Neural cell (in vitro differentiated cells): Measurements from ENCODE around the gene OARD1. TPM values are rescaled to one million over a fixed set of nuclear protein-coding genes. Genes with fewer than 3 reads are reported as not detected.

Experiments used
- H2AFZ ChIP-seq: fragments of 200-600, 300-800 bp; sonication (generic), shearing (Covaris generic); 2 replicates; pipeline ENCODE4 v1.6.0; 2014; ENCODE audit warnings: low read depth, mild to moderate bottlenecking, antibody characterized with exemption, low read length, moderate library complexity
- H3F3A ChIP-seq: fragments of 200-600 bp; shearing (Covaris generic); 2 replicates; pipeline ENCODE4 v1.6.1; 2016; ENCODE audit warnings: mild to moderate bottlenecking, moderate library complexity, mixed read lengths, antibody characterized with exemption, low read length; ENCODE audit not compliant: insufficient read depth, poor library complexity, severe bottlenecking
- H3K27ac ChIP-seq: fragments of 200-600, 300-800 bp; sonication (generic), shearing (Covaris generic); 2 replicates; pipeline ENCODE4 v1.5.1; 2014; ENCODE audit warnings: mild to moderate bottlenecking, low read length, moderate library complexity
- H3K27me3 ChIP-seq: fragments of 300-800, 200-600 bp; sonication (generic), shearing (Covaris generic); 2 replicates; pipeline ENCODE4 v1.6.0; 2014; ENCODE audit warnings: mild to moderate bottlenecking, low read depth, low read length, moderate library complexity; ENCODE audit not compliant: insufficient read depth
- H3K36me3 ChIP-seq: fragments of 300-800, 200-600 bp; sonication (generic), shearing (Covaris generic); 2 replicates; pipeline ENCODE4 v1.5.1; 2014; ENCODE audit warnings: mild to moderate bottlenecking, antibody characterized with exemption, low read length, moderate library complexity; ENCODE audit not compliant: insufficient read depth
- H3K4me2 ChIP-seq: fragments of 300-800, 200-600 bp; sonication (generic), shearing (Covaris generic); 2 replicates; pipeline ENCODE4 v1.6.0; 2014; ENCODE audit warnings: mild to moderate bottlenecking, low read length
- H3K4me3 ChIP-seq: fragments of 300-800, 200-600 bp; sonication (generic), shearing (Covaris generic); 2 replicates; pipeline ENCODE4 v1.5.1; 2014; ENCODE audit warnings: mild to moderate bottlenecking, low read length, moderate library complexity
- H3K79me2 ChIP-seq: fragments of 200-600 bp; shearing (Covaris generic); replicated peaks from 2 replicates; pipeline ENCODE4 v1.6.0; 2014; ENCODE audit warnings: mild to moderate bottlenecking, low read length, moderate library complexity; ENCODE audit not compliant: insufficient read depth
- H3K9ac ChIP-seq: fragments of 300-800, 200-600 bp; sonication (generic), shearing (Covaris generic); 2 replicates; pipeline ENCODE4 v1.6.1; 2016; ENCODE audit warnings: mild to moderate bottlenecking, low read length, mixed read lengths
- H3K9me2 ChIP-seq: fragments of 200-600 bp; shearing (Covaris generic); 2 replicates; pipeline ENCODE4 v1.6.1; 2016; ENCODE audit warnings: mild to moderate bottlenecking, low read length, mixed read lengths; ENCODE audit not compliant: insufficient read depth
- H3K9me3 ChIP-seq: fragments of 200-600, 300-800 bp; sonication (generic), shearing (Covaris generic); 2 replicates; pipeline ENCODE4 v1.6.1; 2016; ENCODE audit warnings: mild to moderate bottlenecking, mixed run types, low read length, moderate library complexity, mixed read lengths
- H4K20me1 ChIP-seq: fragments of 200-600 bp; shearing (Covaris generic); 2 replicates; pipeline ENCODE4 v1.6.1; 2016; ENCODE audit warnings: mild to moderate bottlenecking, mixed run types; ENCODE audit not compliant: insufficient read depth
- EP300 ChIP-seq: fragments of 450-650 bp; conservative IDR thresholded peaks from 2 replicates; pipeline ENCODE4 v1.6.1; 2014; ENCODE audit warnings: antibody characterized with exemption, mild to moderate bottlenecking, moderate library complexity; ENCODE audit not compliant: poor library complexity, severe bottlenecking
- EZH2 ChIP-seq: fragments of 200-600, 300-800 bp; shearing (Covaris generic), sonication (generic); IDR thresholded peaks from 2 replicates; pipeline ENCODE4 v1.6.1; 2014; ENCODE audit warnings: antibody characterized with exemption, low read length, borderline replicate concordance, mild to moderate bottlenecking; ENCODE audit not compliant: insufficient read depth, poor library complexity, severe bottlenecking
- MXI1 ChIP-seq: fragments of 450-650 bp; conservative IDR thresholded peaks from 2 replicates; pipeline ENCODE4 v1.6.1; 2014; ENCODE audit warnings: antibody characterized with exemption, mild to moderate bottlenecking; ENCODE audit not compliant: poor library complexity, severe bottlenecking
- POLR2AphosphoS5 ChIP-seq: IDR thresholded peaks from 2 replicates; pipeline ENCODE4 v1.6.1; 2012
- RAD21 ChIP-seq: fragments of 450-650 bp; conservative IDR thresholded peaks from 2 replicates; pipeline ENCODE4 v1.6.1; 2014; ENCODE audit warnings: antibody characterized with exemption, mild to moderate bottlenecking, moderate library complexity
- SMC3 ChIP-seq: fragments of 450-650 bp; conservative IDR thresholded peaks from 2 replicates; pipeline ENCODE4 v1.6.1; 2014; ENCODE audit warnings: antibody characterized with exemption, mild to moderate bottlenecking, moderate library complexity; ENCODE audit not compliant: poor library complexity
- TAF1 ChIP-seq: IDR thresholded peaks from 2 replicates; pipeline ENCODE4 v1.6.1; 2012; ENCODE audit warnings: low read depth
- polyA plus RNA-seq: library from polyadenylated mRNA; depleted of rRNA; stranded (reverse); fragments of >200 nt; gene quantifications from 2 replicates; pipeline ENCODE4 v1.2.3, GENCODE V29; 2014
- TF ChIP-seq, protein P1 (sequence below): fragments of 450-650 bp; IDR thresholded peaks from 2 replicates; pipeline ENCODE4 v1.5.1; 2014; ENCODE audit warnings: antibody characterized with exemption, mild to moderate bottlenecking, moderate library complexity; ENCODE audit not compliant: poor library complexity, severe bottlenecking
- TF ChIP-seq, protein P2 (sequence below): IDR thresholded peaks from 2 replicates; pipeline ENCODE4 v1.6.1; 2012; ENCODE audit warnings: borderline replicate concordance

OARD1 gene
- polyA plus RNA-seq, 1 donor from 2014 or later: 38.7 TPM

DNA sequence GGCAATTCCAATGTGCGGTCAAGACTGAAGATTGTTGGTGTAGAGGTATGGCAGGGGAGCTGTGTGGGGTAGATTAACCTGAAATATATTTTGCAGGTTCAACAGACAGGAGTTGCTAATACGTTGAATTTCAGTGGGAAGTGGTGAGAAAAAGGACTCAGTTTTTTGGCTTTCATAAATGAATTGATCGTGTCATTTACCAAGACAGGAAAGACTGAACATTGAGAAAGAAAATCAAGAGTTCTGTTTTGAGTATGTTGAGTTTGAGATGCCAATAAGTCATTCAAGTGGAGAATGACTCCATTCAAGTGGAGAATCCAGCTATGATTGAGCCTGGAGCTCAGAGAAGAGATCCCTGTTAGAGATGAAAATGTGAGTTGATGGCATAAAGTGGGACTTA lies 31.7 kb upstream of the OARD1 start:
- H3K9me2 ChIP-seq: no peaks in the 10 kb centered on the region
- H3K27me3 ChIP-seq: no peaks in the 10 kb centered on the region
- no peaks in the 10 kb centered on the region for H4K20me1 ChIP-seq
- H3K4me2 ChIP-seq: no peak overlapping the region
- no peak overlapping the region for H2AFZ ChIP-seq
- H3K9ac ChIP-seq: no peak overlapping the region
- no peaks in the 10 kb centered on the region for H3F3A ChIP-seq
- H3K27ac ChIP-seq: no peak overlapping the region
- H3K79me2 ChIP-seq: no peaks in the 10 kb centered on the region
- no peaks in the 10 kb centered on the region for H3K9me3 ChIP-seq
- no peaks in the 10 kb centered on the region for H3K36me3 ChIP-seq
- TF ChIP-seq, protein P1, sequence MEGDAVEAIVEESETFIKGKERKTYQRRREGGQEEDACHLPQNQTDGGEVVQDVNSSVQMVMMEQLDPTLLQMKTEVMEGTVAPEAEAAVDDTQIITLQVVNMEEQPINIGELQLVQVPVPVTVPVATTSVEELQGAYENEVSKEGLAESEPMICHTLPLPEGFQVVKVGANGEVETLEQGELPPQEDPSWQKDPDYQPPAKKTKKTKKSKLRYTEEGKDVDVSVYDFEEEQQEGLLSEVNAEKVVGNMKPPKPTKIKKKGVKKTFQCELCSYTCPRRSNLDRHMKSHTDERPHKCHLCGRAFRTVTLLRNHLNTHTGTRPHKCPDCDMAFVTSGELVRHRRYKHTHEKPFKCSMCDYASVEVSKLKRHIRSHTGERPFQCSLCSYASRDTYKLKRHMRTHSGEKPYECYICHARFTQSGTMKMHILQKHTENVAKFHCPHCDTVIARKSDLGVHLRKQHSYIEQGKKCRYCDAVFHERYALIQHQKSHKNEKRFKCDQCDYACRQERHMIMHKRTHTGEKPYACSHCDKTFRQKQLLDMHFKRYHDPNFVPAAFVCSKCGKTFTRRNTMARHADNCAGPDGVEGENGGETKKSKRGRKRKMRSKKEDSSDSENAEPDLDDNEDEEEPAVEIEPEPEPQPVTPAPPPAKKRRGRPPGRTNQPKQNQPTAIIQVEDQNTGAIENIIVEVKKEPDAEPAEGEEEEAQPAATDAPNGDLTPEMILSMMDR: no peak
- no peak for TF ChIP-seq POLR2AphosphoS5
- H3K4me3 ChIP-seq: no peak overlapping the region

DNA sequence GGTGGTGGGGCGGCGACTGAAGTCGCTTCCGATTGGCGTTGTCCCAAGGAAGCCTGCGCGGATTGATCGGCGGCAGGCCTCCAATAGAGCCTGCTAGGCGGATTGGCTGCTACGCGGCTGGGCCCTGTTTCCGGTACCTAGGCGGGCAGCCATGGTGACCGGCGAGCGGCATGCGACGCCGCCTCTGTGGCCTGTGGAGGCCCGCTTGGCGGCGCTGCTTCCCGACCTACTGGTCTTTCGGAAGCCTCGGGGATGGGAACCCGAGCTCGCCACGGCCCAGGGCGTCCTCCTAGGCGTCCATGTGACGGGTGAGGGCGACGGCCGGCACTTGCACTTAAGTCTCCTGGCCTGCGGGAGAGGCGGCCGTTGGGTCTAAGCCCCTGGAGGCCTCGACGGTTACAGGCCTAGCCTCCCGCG lies 28.7 kb upstream of the OARD1 start:
- H2AFZ ChIP-seq: no peak overlapping the region
- H3K4me2 ChIP-seq: no peak overlapping the region
- H3K9me2 ChIP-seq: no peaks in the 10 kb centered on the region
- H3K36me3 ChIP-seq: peaks cover 5% of the 10 kb centered on the region
- TF ChIP-seq EP300 (no peak), RAD21 (no peak), POLR2AphosphoS5 (no peak), MXI1 (no peak), TAF1 (no peak), SMC3 (no peak), EZH2 (no peak)
- TF ChIP-seq, protein P1: no peak
- TF ChIP-seq, protein P2, sequence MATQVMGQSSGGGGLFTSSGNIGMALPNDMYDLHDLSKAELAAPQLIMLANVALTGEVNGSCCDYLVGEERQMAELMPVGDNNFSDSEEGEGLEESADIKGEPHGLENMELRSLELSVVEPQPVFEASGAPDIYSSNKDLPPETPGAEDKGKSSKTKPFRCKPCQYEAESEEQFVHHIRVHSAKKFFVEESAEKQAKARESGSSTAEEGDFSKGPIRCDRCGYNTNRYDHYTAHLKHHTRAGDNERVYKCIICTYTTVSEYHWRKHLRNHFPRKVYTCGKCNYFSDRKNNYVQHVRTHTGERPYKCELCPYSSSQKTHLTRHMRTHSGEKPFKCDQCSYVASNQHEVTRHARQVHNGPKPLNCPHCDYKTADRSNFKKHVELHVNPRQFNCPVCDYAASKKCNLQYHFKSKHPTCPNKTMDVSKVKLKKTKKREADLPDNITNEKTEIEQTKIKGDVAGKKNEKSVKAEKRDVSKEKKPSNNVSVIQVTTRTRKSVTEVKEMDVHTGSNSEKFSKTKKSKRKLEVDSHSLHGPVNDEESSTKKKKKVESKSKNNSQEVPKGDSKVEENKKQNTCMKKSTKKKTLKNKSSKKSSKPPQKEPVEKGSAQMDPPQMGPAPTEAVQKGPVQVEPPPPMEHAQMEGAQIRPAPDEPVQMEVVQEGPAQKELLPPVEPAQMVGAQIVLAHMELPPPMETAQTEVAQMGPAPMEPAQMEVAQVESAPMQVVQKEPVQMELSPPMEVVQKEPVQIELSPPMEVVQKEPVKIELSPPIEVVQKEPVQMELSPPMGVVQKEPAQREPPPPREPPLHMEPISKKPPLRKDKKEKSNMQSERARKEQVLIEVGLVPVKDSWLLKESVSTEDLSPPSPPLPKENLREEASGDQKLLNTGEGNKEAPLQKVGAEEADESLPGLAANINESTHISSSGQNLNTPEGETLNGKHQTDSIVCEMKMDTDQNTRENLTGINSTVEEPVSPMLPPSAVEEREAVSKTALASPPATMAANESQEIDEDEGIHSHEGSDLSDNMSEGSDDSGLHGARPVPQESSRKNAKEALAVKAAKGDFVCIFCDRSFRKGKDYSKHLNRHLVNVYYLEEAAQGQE: no peak
- no peaks in the 10 kb centered on the region for H3F3A ChIP-seq
- H3K4me3 ChIP-seq: no peak overlapping the region
- H3K9me3 ChIP-seq: no peaks in the 10 kb centered on the region
- no peak overlapping the region for H3K9ac ChIP-seq
- no peaks in the 10 kb centered on the region for H4K20me1 ChIP-seq
- H3K79me2 ChIP-seq: no peaks in the 10 kb centered on the region
- H3K27me3 ChIP-seq: no peaks in the 10 kb centered on the region
- H3K27ac ChIP-seq: no peak overlapping the region
